Measurements from ENCODE around the gene C14orf132. TPM values are rescaled to one million over a fixed set of nuclear protein-coding genes. Genes with fewer than 3 reads are reported as not detected.

The C14orf132 gene
- total RNA-seq, 4 donors from 2014 or later, result 2.8 to 7.5 (median 5.8) TPM

- no peak for ATAC-seq (ENCODE audit: low FRiP score)
- DNase-seq (ENCODE audit: low spot score), result no peak
- no peak for TF ChIP-seq CTCF (IDR thresholded peaks at IDR 0.05)
These were observed 20.5 kb downstream of the C14orf132 start for GRCh38 chr14:96059519-96060135.

GRCh38 chr14:96060186-96060933 lies 21.2 kb downstream of the C14orf132 start:
- TF ChIP-seq CTCF (IDR thresholded peaks at IDR 0.05), result no peak
- ATAC-seq (ENCODE audit: low FRiP score) (no peak), DNase-seq (ENCODE audit: low spot score) (no peak)

- no peak for DNase-seq (ENCODE audit: low spot score)
- no peak for ATAC-seq (ENCODE audit: low FRiP score)
- TF ChIP-seq CTCF (IDR thresholded peaks at IDR 0.05), result no peak
These were observed 22.8 kb downstream of the C14orf132 start for GRCh38 chr14:96062010-96062409.

GRCh38 chr14:96062506-96062905 lies 23.3 kb downstream of the C14orf132 start:
- ATAC-seq (ENCODE audit: low FRiP score) (no peak), DNase-seq (ENCODE audit: low spot score) (no peak)
- no peak for TF ChIP-seq CTCF (IDR thresholded peaks at IDR 0.05)

- TF ChIP-seq CTCF (IDR thresholded peaks at IDR 0.05), result no peak
- DNase-seq (ENCODE audit: low spot score) (no peak), ATAC-seq (ENCODE audit: low FRiP score) (no peak)
These were observed 25.7 kb downstream of the C14orf132 start for GRCh38 chr14:96064866-96065265.

GRCh38 chr14:96065661-96066459 lies 26.7 kb downstream of the C14orf132 start:
- DNase-seq (ENCODE audit: low spot score), result no peak
- no peak for ATAC-seq (ENCODE audit: low FRiP score)
- no peak for TF ChIP-seq CTCF (IDR thresholded peaks at IDR 0.05)
